Measurements from ENCODE around the gene TMEM108. TPM values are rescaled to one million over a fixed set of nuclear protein-coding genes. Genes with fewer than 3 reads are reported as not detected.
A peak's percentile ranks its signal among the peaks of the same experiment; 100 is the strongest.

Gene TMEM108
- total RNA-seq, 1 donor from 2014 or later: 6.1 TPM

DNA sequence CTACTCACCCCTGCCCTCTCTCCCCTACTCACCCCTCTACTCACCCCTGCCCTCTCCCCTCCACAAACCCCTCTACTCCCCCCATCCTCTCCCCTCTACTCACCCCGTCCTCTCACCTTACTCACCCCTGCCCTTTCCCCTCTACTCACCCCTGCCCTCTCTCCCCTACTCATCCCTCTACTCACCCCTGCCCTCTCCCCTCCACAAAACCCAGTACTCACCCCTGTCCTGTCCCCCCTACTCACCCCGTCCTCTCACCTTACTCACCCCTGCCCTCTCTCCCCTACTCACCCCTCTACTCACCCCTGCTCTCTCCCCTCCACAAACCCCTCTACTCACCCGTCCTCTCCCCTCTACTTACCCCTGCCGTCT, 375.8 kb downstream of the TMEM108 start:
- Mint-ChIP-seq H3K27ac (no peak overlapping the region), H3K4me1 (ENCODE audit: low read depth) (peaks cover 13% of the 10 kb centered on the region), H3K9me3 (ENCODE audit: low read depth) (no peaks in the 10 kb centered on the region), H3K4me3 (ENCODE audit: low read depth) (no peak overlapping the region), H3K36me3 (ENCODE audit: insufficient read depth) (no peaks in the 10 kb centered on the region), H3K27me3 (peaks cover 3% of the 10 kb centered on the region)
- TF ChIP-seq, protein P1, sequence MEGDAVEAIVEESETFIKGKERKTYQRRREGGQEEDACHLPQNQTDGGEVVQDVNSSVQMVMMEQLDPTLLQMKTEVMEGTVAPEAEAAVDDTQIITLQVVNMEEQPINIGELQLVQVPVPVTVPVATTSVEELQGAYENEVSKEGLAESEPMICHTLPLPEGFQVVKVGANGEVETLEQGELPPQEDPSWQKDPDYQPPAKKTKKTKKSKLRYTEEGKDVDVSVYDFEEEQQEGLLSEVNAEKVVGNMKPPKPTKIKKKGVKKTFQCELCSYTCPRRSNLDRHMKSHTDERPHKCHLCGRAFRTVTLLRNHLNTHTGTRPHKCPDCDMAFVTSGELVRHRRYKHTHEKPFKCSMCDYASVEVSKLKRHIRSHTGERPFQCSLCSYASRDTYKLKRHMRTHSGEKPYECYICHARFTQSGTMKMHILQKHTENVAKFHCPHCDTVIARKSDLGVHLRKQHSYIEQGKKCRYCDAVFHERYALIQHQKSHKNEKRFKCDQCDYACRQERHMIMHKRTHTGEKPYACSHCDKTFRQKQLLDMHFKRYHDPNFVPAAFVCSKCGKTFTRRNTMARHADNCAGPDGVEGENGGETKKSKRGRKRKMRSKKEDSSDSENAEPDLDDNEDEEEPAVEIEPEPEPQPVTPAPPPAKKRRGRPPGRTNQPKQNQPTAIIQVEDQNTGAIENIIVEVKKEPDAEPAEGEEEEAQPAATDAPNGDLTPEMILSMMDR (IDR thresholded peaks at IDR 0.05; ENCODE audit: unreplicated experiment): no peak
- no peak for DNase-seq (ENCODE audit: low spot score, unreplicated experiment)

GRCh38 chr3:133418361-133418760, 380.2 kb downstream of the TMEM108 start:
- H3K4me3 Mint-ChIP-seq (ENCODE audit: low read depth): no peak overlapping the region
- TF ChIP-seq, protein P1 (IDR thresholded peaks at IDR 0.05; ENCODE audit: unreplicated experiment): no peak
- H3K4me1 Mint-ChIP-seq (ENCODE audit: low read depth): peaks cover 7% of the 10 kb centered on the region
- H3K27me3 Mint-ChIP-seq: no peaks in the 10 kb centered on the region
- DNase-seq (ENCODE audit: low spot score, unreplicated experiment): no peak
- no peaks in the 10 kb centered on the region for H3K9me3 Mint-ChIP-seq (ENCODE audit: low read depth)
- H3K36me3 Mint-ChIP-seq (ENCODE audit: insufficient read depth): no peaks in the 10 kb centered on the region
- H3K27ac Mint-ChIP-seq: no peak overlapping the region

- Mint-ChIP-seq H3K4me3 (ENCODE audit: low read depth) (no peak overlapping the region), H3K9me3 (ENCODE audit: low read depth) (no peaks in the 10 kb centered on the region), H3K4me1 (ENCODE audit: low read depth) (peaks cover 7% of the 10 kb centered on the region), H3K27me3 (no peaks in the 10 kb centered on the region), H3K27ac (no peak overlapping the region), H3K36me3 (ENCODE audit: insufficient read depth) (no peaks in the 10 kb centered on the region)
- no peak for DNase-seq (ENCODE audit: low spot score, unreplicated experiment)
- TF ChIP-seq, protein P1 (IDR thresholded peaks at IDR 0.05; ENCODE audit: unreplicated experiment): no peak
Observed at GRCh38 chr3:133419151-133419909, 381.1 kb downstream of the TMEM108 start.

DNA sequence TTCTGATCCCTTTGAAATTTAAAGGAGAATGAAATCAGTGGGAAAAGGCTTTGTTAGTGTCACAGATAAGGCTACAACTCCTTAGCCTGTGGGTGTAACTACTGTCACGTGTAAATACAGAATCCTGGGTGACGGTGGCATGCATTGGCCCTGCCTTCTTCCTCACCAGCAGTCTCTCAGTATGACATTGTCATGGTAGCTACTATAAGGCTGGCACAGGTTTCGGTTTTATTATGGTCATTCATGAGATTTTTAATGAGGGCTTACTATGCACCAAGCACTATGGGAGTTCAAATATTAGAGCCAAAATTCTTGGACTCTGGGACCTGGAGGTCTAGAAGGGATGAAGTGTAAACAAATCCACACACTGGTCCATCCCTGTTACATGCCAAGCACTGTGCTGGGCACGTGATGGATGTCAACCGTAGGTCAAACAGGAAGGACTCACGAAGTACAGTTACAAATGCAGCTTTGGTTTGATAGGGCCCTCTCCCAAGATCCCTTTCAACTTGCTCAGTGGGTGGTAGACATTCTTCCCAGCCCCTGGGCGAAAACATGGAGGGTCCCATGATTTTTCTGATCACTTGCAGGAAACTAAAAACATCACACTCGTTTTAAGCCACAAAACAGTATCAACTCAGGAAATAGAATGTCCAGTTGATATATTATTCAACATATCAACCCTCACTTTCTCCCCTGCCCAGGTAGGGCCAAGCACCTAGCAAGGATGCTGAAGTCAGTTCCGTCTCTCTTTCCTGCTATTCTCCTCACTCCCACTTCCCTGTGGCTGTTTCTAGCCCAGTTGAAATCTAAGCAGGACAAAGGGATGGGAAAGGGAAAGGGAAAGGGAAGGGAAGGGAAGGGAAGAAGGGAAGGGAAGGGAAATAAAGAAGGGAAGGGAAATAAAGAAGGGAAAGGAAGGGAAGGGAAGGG, 387.0 kb downstream of the TMEM108 start:
- no peaks in the 10 kb centered on the region for H3K9me3 Mint-ChIP-seq (ENCODE audit: low read depth)
- H3K4me3 Mint-ChIP-seq (ENCODE audit: low read depth): no peak overlapping the region
- H3K4me1 Mint-ChIP-seq (ENCODE audit: low read depth): peaks cover 12% of the 10 kb centered on the region
- H3K27me3 Mint-ChIP-seq: no peaks in the 10 kb centered on the region
- TF ChIP-seq, protein P1 (IDR thresholded peaks at IDR 0.05; ENCODE audit: unreplicated experiment): no peak
- H3K27ac Mint-ChIP-seq: no peak overlapping the region
- DNase-seq (ENCODE audit: low spot score, unreplicated experiment): no peak
- H3K36me3 Mint-ChIP-seq (ENCODE audit: insufficient read depth): no peaks in the 10 kb centered on the region

DNA sequence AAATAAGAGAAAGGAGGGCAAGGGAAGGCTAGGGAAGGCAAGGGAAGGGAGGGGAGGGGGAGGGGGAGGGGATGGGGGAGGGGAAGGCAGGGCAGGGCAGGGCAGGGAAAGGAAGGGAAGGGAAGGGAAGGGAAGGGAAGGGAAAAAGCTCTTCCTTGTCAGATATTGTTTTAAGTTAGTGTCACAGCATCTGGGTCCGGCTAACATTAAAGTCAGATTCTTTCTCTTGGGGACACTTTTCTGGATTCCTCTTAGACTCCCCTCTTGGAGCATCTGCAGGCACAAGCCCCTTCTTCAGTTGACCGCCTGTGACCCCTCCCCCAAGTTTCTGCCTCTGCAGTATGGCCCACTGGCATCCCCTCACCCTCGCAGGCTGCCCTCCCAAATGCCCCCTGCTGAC, 387.7 kb downstream of the TMEM108 start:
- Mint-ChIP-seq H3K36me3 (ENCODE audit: insufficient read depth) (no peaks in the 10 kb centered on the region), H3K9me3 (ENCODE audit: low read depth) (no peaks in the 10 kb centered on the region), H3K4me1 (ENCODE audit: low read depth) (peaks cover 9% of the 10 kb centered on the region), H3K27ac (peak overlapping the region; percentile 64), H3K27me3 (no peaks in the 10 kb centered on the region), H3K4me3 (ENCODE audit: low read depth) (no peak overlapping the region)
- DNase-seq (ENCODE audit: low spot score, unreplicated experiment): no peak
- TF ChIP-seq, protein P1 (IDR thresholded peaks at IDR 0.05; ENCODE audit: unreplicated experiment): no peak
